GM19455 (cell line): Measurements from ENCODE around the gene OR4D1.
"Not testable (repeated sequence)": the region's sequence is repeated elsewhere in the genome, so short reads cannot be mapped to it uniquely, and the experiment has no call there.

Experiments used
- ATAC-seq: cut with Tn5 transposase; IDR thresholded peaks from one replicate; pipeline ENCODE4 v1.9.1; 2021; ENCODE audit not compliant: unreplicated experiment

Gene OR4D1

DNA sequence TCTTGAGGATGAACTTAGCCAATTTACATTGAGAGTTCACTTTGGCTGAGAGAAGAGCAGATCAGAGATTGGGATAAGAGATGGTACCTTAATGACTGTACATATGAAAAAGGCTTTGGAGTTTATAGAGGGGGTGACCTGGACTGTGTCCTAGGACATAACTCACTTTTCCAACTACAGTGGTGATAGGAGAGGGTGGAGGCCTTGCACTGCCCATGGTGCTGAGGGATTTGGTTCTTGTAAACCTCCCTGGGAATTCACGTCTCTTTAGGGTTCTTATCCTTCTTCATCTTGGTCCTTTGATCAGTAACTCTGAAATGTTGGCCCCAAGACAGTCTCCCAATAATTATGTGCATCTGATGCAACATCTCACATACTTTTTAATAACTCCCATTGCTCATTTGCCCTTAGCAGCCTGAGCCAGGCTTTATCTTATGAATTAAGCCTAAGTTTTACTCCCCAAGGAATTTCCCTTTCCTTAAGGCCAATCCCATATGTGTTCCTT, at the start of gene OR4D1:
TSS of gene OR4D1 (plus strand) at position 455 of the 505 bp plus-strand sequence. CDS start 6,770 bp downstream, outside the sequence.
- no peak for ATAC-seq

GRCh38 chr17:58100506-58100905, 47.7 kb upstream of the OR4D1 start:
- no peak for ATAC-seq

DNA sequence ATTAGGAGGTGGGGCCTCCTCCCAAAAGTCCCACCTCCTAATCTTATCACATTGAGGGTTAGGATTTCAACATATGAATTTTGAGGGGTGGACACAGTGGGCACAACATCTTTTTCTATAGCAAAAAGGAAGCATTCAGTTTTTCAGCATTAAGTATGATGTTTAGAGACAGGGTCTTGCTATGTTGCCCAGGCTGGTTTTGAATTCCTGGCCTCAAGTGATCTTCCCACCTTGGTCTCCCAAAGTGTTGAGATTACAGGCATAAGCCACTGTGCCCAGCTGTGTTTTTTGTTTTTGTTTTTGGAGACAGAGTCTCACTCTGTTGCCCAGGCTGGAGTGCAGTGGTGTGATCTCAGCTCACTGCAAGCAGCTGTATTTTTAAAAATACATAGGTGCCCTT, 46.3 kb upstream of the OR4D1 start:
- ATAC-seq: not testable (repeated sequence)

GRCh38 chr17:58105093-58105492, 43.1 kb upstream of the OR4D1 start:
- ATAC-seq: no peak

- no peak for ATAC-seq
Observed at GRCh38 chr17:58107306-58107705, 40.9 kb upstream of the OR4D1 start.

DNA sequence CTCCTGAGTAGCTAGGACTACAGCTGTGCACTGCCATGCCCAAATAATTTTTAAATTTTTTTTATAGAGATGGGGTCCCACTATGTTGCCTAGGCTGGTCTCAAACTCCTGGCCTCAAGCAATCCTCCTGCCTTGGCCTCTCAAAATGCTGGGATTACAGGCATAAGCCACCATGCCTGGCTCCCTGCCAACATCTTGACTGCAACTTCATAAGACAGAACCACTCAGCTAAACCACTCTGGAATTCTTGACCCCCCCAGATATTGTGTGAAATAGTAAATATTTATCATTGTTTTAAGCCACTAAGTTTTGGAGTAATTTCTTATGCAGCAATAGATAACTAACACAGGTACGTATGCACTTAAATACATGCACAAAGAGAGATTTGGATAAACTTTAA, 39.0 kb upstream of the OR4D1 start:
- ATAC-seq: no peak

- no peak for ATAC-seq
Observed at GRCh38 chr17:58110012-58110411, 38.2 kb upstream of the OR4D1 start.

DNA sequence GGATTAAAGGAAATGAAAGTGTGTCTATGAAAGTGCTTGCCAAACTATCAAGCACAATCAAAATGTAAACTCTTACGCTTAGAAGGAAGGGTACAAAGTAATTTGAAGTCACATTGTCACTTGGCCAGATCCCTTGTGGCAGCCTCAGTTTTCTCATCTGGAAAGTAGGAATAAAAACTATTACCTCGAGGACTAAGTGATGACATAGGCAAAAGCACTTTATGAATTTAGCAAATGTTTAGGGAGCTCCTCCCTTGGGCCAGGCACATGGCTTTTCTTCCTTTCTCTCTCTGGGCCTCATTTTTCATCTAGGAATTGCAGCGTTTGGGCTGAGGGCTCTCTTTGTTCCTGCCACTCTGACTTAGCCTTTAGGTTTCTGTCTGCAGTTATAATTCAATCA, 36.5 kb upstream of the OR4D1 start:
- no peak for ATAC-seq

DNA sequence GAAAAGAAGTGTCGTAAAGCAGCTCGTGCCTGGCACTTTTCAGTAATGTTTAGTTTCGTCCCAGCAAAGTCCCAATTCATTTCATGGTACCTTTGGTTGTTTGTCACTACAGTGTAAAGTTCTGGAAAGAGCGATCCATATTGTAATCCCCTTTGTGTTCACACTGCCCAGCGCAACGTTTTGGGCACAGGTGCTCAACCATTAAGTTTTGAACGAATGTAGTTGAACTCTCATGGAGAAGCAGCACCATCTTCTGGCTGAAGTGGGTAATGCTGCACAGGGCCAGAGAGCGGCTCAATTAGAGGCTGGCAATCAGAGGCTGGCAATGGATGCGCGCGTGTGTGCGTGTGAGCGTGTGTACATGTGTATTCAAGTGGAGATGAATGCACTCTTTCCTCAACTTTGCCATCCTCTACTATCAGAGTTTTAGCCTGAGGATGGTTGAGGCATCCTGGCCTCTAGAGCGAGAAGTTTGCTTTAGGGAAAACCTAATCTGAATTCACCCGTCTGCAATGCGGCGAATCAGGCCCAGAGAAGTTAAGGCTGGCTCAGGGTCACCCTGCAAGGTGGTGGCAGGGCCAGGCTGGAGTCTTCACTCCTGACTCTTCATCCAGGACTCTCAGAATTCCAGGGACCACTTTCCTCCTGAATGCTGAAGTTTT, 35.1 kb upstream of the OR4D1 start:
- ATAC-seq: no peak

- ATAC-seq: no peak
Observed at GRCh38 chr17:58113947-58114346, 34.2 kb upstream of the OR4D1 start.

- no peak for ATAC-seq
Observed at GRCh38 chr17:58117382-58117781, 30.8 kb upstream of the OR4D1 start.

DNA sequence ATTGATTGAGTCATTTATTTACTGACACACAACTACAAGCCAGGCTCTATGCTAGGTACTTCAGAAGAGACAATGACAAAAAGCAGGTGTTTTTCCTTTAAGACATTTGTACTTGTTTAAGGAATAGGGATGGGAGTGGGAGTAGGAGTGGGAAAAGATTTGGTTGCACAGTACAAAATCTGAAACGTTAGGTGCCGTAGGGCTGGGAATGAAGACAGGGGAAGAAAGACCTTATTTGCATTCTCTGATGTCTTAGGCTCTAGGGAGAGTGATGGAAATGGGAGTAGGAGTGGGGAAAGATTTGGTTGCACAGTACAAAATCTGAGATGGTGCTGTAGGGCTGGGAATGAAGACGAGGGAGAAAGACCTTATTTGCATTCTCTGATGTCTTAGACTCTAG, 28.7 kb upstream of the OR4D1 start:
- no peak for ATAC-seq

DNA sequence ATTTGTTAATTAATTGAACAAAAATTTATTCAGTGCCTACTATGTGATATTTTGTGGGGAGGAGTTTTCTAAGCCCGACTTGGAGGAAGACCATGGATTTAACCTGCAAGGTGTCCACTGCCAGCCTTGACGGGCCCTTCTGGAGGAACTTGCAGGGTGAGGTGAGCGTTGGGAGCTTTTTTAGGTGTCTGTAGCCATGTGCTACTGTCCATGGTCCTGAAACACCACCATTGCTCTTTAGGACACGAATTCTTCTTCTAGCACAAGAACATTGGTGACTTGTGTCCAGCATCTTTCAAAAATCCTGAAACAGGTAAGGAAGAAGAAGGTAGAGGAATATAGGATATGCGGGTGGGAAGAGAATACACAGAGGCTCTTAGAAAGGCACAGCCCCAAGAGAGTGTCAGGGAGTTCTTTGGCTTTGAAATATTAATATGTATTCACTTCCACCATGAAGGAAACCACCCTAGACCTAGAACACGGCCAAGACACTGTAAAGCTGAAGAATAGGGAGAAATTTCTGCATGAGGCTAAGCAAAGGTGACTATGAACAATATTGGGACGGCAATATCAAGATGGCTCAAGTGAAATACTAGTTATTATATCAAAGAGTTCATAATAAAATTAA, 27.9 kb upstream of the OR4D1 start:
- no peak for ATAC-seq

DNA sequence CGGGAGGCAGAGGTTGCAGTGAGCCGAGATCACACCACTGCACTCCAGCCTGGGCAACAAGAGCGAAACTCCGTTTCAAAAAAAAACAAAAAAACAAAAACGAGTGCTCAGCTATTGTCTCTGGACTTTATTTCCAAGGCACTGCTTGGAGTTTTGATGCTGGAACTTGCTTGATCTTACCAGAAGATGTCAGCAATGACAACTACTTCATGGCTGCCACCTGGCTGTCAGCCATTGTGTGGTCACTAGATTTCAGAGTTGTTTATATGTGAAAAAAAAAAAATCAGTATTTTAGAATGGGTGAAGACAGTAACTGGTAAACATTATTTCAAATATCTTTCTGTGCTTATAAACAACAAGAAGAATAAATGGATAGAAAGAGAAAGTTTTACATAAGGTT, 26.3 kb upstream of the OR4D1 start:
- ATAC-seq: no peak

- no peak for ATAC-seq
Observed at GRCh38 chr17:58127846-58128245, 20.3 kb upstream of the OR4D1 start.

- ATAC-seq: not testable (repeated sequence)
Observed at GRCh38 chr17:58132697-58133096, 15.5 kb upstream of the OR4D1 start.

- ATAC-seq: no peak
Observed at GRCh38 chr17:58136669-58137279, 11.4 kb upstream of the OR4D1 start.

DNA sequence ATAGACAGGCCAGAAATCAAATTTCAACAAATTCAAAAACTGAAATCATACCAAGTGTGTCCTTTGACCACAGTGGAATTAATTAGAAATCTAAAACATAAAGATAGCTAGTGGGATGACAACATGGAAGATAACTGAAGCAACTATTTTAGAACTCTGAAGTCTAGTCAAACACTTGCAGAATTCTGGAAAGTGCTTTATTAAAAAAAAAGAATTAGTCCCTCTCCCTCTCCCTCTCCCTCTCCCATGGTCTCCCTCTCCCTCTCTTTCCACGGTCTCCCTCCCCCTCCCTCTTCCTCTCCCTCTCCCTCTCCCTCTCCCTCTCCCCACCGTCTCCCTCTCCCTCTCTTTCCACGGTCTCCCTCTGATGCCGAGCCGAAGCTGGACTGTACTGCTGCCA, 6.7 kb upstream of the OR4D1 start:
- ATAC-seq: no peak

GRCh38 chr17:58143335-58143734, 4.8 kb upstream of the OR4D1 start:
- ATAC-seq: not testable (repeated sequence)

DNA sequence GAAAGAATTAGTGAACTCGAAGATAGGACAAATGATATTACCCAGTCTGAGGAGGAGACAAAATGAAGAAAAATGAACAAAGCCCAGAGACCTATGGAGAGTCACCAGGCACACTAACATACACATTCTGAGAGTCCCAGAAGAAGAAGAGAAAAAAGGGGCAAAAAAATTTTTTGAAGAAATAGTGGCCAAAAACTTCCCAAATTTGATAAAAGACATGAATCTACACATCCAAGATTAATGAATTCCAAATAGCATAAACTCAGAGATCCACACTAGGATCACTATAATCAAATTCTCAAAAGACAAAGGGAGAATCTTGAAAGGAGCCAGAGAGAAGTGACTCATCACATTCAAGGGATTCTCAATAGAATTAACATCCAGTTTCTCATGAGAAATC, 3.4 kb upstream of the OR4D1 start:
- ATAC-seq: no peak

GRCh38 chr17:58148609-58149008, 425 bp downstream of the OR4D1 start:
- no peak for ATAC-seq

DNA sequence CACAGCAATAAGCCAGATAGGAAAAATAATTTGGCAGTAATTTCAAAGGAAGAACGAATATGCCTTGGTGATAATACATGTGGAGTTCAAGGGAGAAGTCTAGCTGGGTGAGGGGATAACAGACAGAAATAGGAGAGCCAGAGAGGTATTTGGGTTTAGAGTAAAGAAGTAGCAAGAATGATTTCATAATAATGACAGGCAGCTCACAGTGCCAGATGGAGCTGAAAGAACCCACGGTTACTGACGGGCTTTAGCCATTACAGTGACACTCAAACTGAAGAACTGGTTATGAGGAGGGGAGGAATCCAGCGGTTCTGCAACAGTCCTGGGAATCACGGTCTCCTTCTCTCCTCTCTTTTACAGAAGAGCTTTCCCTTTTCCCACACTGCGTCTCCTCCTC, 2.2 kb downstream of the OR4D1 start:
- no peak for ATAC-seq
